HG03060 (cell line): ENCODE measurements around the gene EGF.
"Not testable (repeated sequence)": the region's sequence is repeated elsewhere in the genome, so short reads cannot be mapped to it uniquely, and the experiment has no call there.

Experiments used
- ATAC-seq: cut with Tn5 transposase; IDR thresholded peaks from one replicate; pipeline ENCODE4 v1.9.1; 2021; ENCODE audit warnings: low read depth, moderate number of reproducible peaks; ENCODE audit not compliant: unreplicated experiment

EGF gene

GRCh38 chr4:109913596-109914241 lies 1.0 kb downstream of the EGF start:
- no peak for ATAC-seq

- no peak for ATAC-seq
These were observed 1.6 kb downstream of the EGF start for GRCh38 chr4:109914322-109914721.

- no peak for ATAC-seq
These were observed 2.8 kb downstream of the EGF start for GRCh38 chr4:109915385-109916026.

- ATAC-seq = no peak
These were observed 3.3 kb downstream of the EGF start for GRCh38 chr4:109916027-109916409.

- no peak for ATAC-seq
These were observed 8.7 kb downstream of the EGF start for GRCh38 chr4:109921384-109921808.

GRCh38 chr4:109925396-109925795 lies 12.7 kb downstream of the EGF start:
- ATAC-seq = no peak

- ATAC-seq = no peak
These were observed 15.8 kb downstream of the EGF start for GRCh38 chr4:109928327-109929045.

- ATAC-seq = no peak
These were observed 17.8 kb downstream of the EGF start for GRCh38 chr4:109930464-109930863.

GRCh38 chr4:109930872-109931271 lies 18.2 kb downstream of the EGF start:
- ATAC-seq = no peak

- ATAC-seq = no peak
These were observed 18.6 kb downstream of the EGF start for GRCh38 chr4:109931318-109931717.

- ATAC-seq = not testable (repeated sequence)
These were observed 24.7 kb downstream of the EGF start for GRCh38 chr4:109937352-109937751.

- no peak for ATAC-seq
These were observed 26.5 kb downstream of the EGF start for GRCh38 chr4:109939190-109939589.

- no peak for ATAC-seq
These were observed 29.7 kb downstream of the EGF start for GRCh38 chr4:109942292-109942926.

- ATAC-seq = no peak
These were observed 31.1 kb downstream of the EGF start for GRCh38 chr4:109943745-109944144.

GRCh38 chr4:109944591-109944990 lies 31.9 kb downstream of the EGF start:
- ATAC-seq = no peak

- no peak for ATAC-seq
These were observed 32.4 kb downstream of the EGF start for GRCh38 chr4:109945056-109945455.

GRCh38 chr4:109946120-109946519 lies 33.4 kb downstream of the EGF start:
- ATAC-seq = no peak

GRCh38 chr4:109947457-109947856 lies 34.8 kb downstream of the EGF start:
- no peak for ATAC-seq

GRCh38 chr4:109947918-109948317 lies 35.2 kb downstream of the EGF start:
- ATAC-seq = no peak

GRCh38 chr4:109949099-109949718 lies 36.5 kb downstream of the EGF start:
- ATAC-seq = not testable (repeated sequence)

GRCh38 chr4:109952612-109953011 lies 39.9 kb downstream of the EGF start:
- no peak for ATAC-seq
